COR-L47 (cell line): Measurements from ENCODE around the gene SMARCA4.
"Not testable (repeated sequence)": the region's sequence is repeated elsewhere in the genome, so short reads cannot be mapped to it uniquely, and the experiment has no call there.

ENCODE experiments used
- DNase-seq: peaks from one replicate; lab custom pipeline; 2025; lab: John Stamatoyannopoulos, UW

The SMARCA4 gene

GRCh38 chr19:11066326-11066725 lies 105.5 kb downstream of the SMARCA4 start:
- no peak for DNase-seq

GRCh38 chr19:11067356-11068113 lies 106.7 kb downstream of the SMARCA4 start:
- DNase-seq: no peak

GRCh38 chr19:11069561-11069960 lies 108.7 kb downstream of the SMARCA4 start:
- DNase-seq: no peak

GRCh38 chr19:11070123-11070522 lies 109.3 kb downstream of the SMARCA4 start:
- DNase-seq: no peak

GRCh38 chr19:11073568-11073967 lies 112.7 kb downstream of the SMARCA4 start:
- DNase-seq: no peak

GRCh38 chr19:11076792-11077191 lies 116.0 kb downstream of the SMARCA4 start:
- DNase-seq: not testable (repeated sequence)

GRCh38 chr19:11078893-11079292 lies 118.1 kb downstream of the SMARCA4 start:
- no peak for DNase-seq

- DNase-seq: no peak
Observed at GRCh38 chr19:11079999-11080398, 119.2 kb downstream of the SMARCA4 start.

- DNase-seq: no peak
Observed at GRCh38 chr19:11087870-11088505, 127.2 kb downstream of the SMARCA4 start.

GRCh38 chr19:11088506-11089253 lies 127.8 kb downstream of the SMARCA4 start:
- no peak for DNase-seq

GRCh38 chr19:11089254-11090013 lies 128.6 kb downstream of the SMARCA4 start, which contains the start of gene LDLR:
Gene LDLR, plus strand, starts transcription at chr19:11089463. Its CDS starts 86 bp downstream, at chr19:11089549.
- peak; percentile 79 for DNase-seq

- not testable (repeated sequence) for DNase-seq
Observed at GRCh38 chr19:11090014-11090263, 129.1 kb downstream of the SMARCA4 start.

GRCh38 chr19:11090264-11090996 lies 129.6 kb downstream of the SMARCA4 start:
- DNase-seq: peak; percentile 96

- DNase-seq: no peak
Observed at GRCh38 chr19:11090997-11091702, 130.3 kb downstream of the SMARCA4 start.

- DNase-seq: peak; percentile 21
Observed at GRCh38 chr19:11091703-11092153, 130.9 kb downstream of the SMARCA4 start.

GRCh38 chr19:11092181-11092538 lies 131.3 kb downstream of the SMARCA4 start:
- no peak for DNase-seq

GRCh38 chr19:11093689-11094238 lies 132.9 kb downstream of the SMARCA4 start:
- DNase-seq: no peak

- no peak for DNase-seq
Observed at GRCh38 chr19:11094520-11094894, 133.7 kb downstream of the SMARCA4 start.

GRCh38 chr19:11096210-11096841 lies 135.5 kb downstream of the SMARCA4 start:
- no peak for DNase-seq

- not testable (repeated sequence) for DNase-seq
Observed at GRCh38 chr19:11097367-11097766, 136.5 kb downstream of the SMARCA4 start.
